HEK293 (cell line): Measurements from ENCODE around the gene GRIK4.

Experiments used
- CTCF ChIA-PET: fragments of 350-600 bp; formaldehyde crosslinking; extraction: SDS; loops from one replicate; lab custom pipeline; 2021; ENCODE audit warnings: antibody characterized with exemption; lab: Yijun Ruan, JAX
- POLR2A ChIA-PET: fragments of 300-600 bp; formaldehyde crosslinking; extraction: SDS; loops from one replicate; lab custom pipeline; 2020; ENCODE audit warnings: antibody characterized with exemption, inconsistent platforms; lab: Yijun Ruan, JAX
- H3K27ac ChIP-seq: fragments of 200-500 bp; sonication (Bioruptor generic); 2 replicates; pipeline ENCODE4 v1.5.1; 2014; ENCODE audit warnings: low read depth, low read length, control low read depth, inconsistent platforms; ENCODE audit errors: extremely low read depth
- H3K36me3 ChIP-seq, 2 experiments: fragments of 200-500 bp in 1 of 2; sonication (Bioruptor generic) in 1 of 2; 1 replicate in 1 of 2; 2 replicates in 1 of 2; pipeline ENCODE4 v1.5.1; 2014 to 2017; ENCODE audit warnings: inconsistent platforms in 2 of 2, low read length in 2 of 2; ENCODE audit not compliant: control insufficient read depth in 2 of 2, insufficient read depth in 1 of 2
- H3K4me1 ChIP-seq: fragments of 200-500 bp; sonication (Bioruptor generic); 2 replicates; pipeline ENCODE4 v1.5.1; 2014; ENCODE audit warnings: mild to moderate bottlenecking, low read length, inconsistent platforms; ENCODE audit not compliant: control insufficient read depth, insufficient read depth
- H3K4me3 ChIP-seq: 2 replicates; pipeline ENCODE4 v1.5.1; 2011; ENCODE audit warnings: low read depth, mild to moderate bottlenecking, control low read depth, low read length, moderate library complexity
- H3K9me3 ChIP-seq: fragments of 200-500 bp; sonication (Bioruptor generic); 2 replicates; pipeline ENCODE4 v1.5.1; 2014; ENCODE audit warnings: low read depth, low read length, inconsistent platforms; ENCODE audit not compliant: control insufficient read depth, insufficient read depth
- CTCF ChIP-seq: fragments of 450-650 bp; formaldehyde crosslinking; IDR thresholded peaks from 2 replicates; pipeline ENCODE4 v1.5.1; 2016; ENCODE audit warnings: missing biosample characterization, missing genetic modification characterization
- GFI1B ChIP-seq: fragments of 450-650 bp; formaldehyde crosslinking; IDR thresholded peaks from 2 replicates; pipeline ENCODE4 v1.5.1; 2016; ENCODE audit warnings: missing biosample characterization, missing genetic modification characterization
- IKZF3 ChIP-seq: fragments of 450-650 bp; IDR thresholded peaks from 2 replicates; pipeline ENCODE4 v1.5.0; 2018; ENCODE audit warnings: missing biosample characterization, mild to moderate bottlenecking, missing genetic modification characterization, moderate library complexity
- PRDM1 ChIP-seq: fragments of 450-650 bp; formaldehyde crosslinking; IDR thresholded peaks from 2 replicates; pipeline ENCODE4; 2016; ENCODE audit warnings: missing biosample characterization, missing genetic modification characterization
- TRIM28 ChIP-seq: IDR thresholded peaks from 2 replicates; pipeline ENCODE4 v1.6.1; 2011; ENCODE audit warnings: low read length, control low read depth, borderline replicate concordance
- ZNF155 ChIP-seq: fragments of 450-650 bp; formaldehyde crosslinking; IDR thresholded peaks from 2 replicates; pipeline ENCODE4 v1.5.1; 2016; ENCODE audit warnings: missing biosample characterization, missing genetic modification characterization
- ZNF174 ChIP-seq: fragments of 450-650 bp; formaldehyde crosslinking; IDR thresholded peaks from 2 replicates; pipeline ENCODE4 v1.5.0; 2017; ENCODE audit warnings: missing biosample characterization, mild to moderate bottlenecking, missing genetic modification characterization
- ZNF175 ChIP-seq: fragments of 450-650 bp; formaldehyde crosslinking; IDR thresholded peaks from 2 replicates; pipeline ENCODE4 v1.5.1; 2016; ENCODE audit warnings: missing biosample characterization, missing genetic modification characterization
- ZNF211 ChIP-seq: fragments of 450-650 bp; formaldehyde crosslinking; IDR thresholded peaks from 2 replicates; pipeline ENCODE4 v1.5.1; 2016; ENCODE audit warnings: low read depth, missing biosample characterization, missing genetic modification characterization
- ZNF324 ChIP-seq: fragments of 450-650 bp; formaldehyde crosslinking; IDR thresholded peaks from 2 replicates; pipeline ENCODE4 v1.5.1; 2016; ENCODE audit warnings: missing biosample characterization, missing genetic modification characterization
- ZNF341 ChIP-seq: fragments of 450-650 bp; formaldehyde crosslinking; IDR thresholded peaks from 2 replicates; pipeline ENCODE4; 2016; ENCODE audit warnings: low read depth, missing biosample characterization, missing genetic modification characterization
- ZNF514 ChIP-seq: fragments of 450-650 bp; formaldehyde crosslinking; IDR thresholded peaks from 2 replicates; pipeline ENCODE4 v1.5.1; 2016; ENCODE audit warnings: missing biosample characterization, missing genetic modification characterization
- ZNF701 ChIP-seq: fragments of 450-650 bp; formaldehyde crosslinking; IDR thresholded peaks from 2 replicates; pipeline ENCODE4 v1.5.1; 2016; ENCODE audit warnings: missing biosample characterization, missing genetic modification characterization
- ZNF707 ChIP-seq: fragments of 450-650 bp; formaldehyde crosslinking; IDR thresholded peaks from 2 replicates; pipeline ENCODE4 v1.5.1; 2016; ENCODE audit warnings: missing biosample characterization, missing genetic modification characterization
- ZNF768 ChIP-seq: fragments of 450-650 bp; formaldehyde crosslinking; IDR thresholded peaks from 2 replicates; pipeline ENCODE4 v1.5.1; 2018; ENCODE audit warnings: missing biosample characterization, mild to moderate bottlenecking, missing genetic modification characterization
- TF ChIP-seq, protein P1 (sequence below): fragments of 450-650 bp; formaldehyde crosslinking; IDR thresholded peaks from 2 replicates; pipeline ENCODE4 v1.5.1; 2016; ENCODE audit warnings: missing biosample characterization, missing genetic modification characterization
- TF ChIP-seq, protein P2 (sequence below): fragments of 450-650 bp; formaldehyde crosslinking; IDR thresholded peaks from 2 replicates; pipeline ENCODE4 v1.5.1; 2016; ENCODE audit warnings: missing biosample characterization, missing genetic modification characterization

The GRIK4 gene

DNA sequence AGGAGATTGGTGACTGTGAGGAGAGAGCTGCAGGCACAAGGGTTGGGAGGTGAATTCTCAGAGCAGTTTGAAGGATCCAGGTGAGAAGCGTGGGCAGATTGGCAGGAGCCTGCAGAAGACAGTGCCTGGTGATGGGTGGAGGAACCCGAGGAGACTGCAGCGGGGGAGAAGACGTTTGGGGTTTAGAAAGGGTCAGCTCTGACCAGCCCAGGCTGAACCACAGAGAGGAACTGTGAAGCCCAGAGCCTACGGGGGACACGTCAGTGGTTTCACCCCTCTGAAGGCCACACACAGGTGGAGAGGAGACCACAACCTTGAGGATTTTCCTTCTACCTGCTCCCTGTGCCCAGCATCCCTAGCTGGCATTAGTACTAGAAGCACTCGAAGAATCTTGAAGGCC is 357.5 kb downstream of the GRIK4 start (continued):
- TF ChIP-seq ZNF701 (no peak), ZNF324 (no peak), PRDM1 (tag by site-specific recombination) (no peak), TRIM28 (no peak), ZNF768 (tag by site-specific recombination) (no peak), ZNF155 (tag by site-specific recombination) (no peak), CTCF (tag by site-specific recombination) (no peak), ZNF174 (no peak), ZNF341 (tag by site-specific recombination) (no peak)

DNA sequence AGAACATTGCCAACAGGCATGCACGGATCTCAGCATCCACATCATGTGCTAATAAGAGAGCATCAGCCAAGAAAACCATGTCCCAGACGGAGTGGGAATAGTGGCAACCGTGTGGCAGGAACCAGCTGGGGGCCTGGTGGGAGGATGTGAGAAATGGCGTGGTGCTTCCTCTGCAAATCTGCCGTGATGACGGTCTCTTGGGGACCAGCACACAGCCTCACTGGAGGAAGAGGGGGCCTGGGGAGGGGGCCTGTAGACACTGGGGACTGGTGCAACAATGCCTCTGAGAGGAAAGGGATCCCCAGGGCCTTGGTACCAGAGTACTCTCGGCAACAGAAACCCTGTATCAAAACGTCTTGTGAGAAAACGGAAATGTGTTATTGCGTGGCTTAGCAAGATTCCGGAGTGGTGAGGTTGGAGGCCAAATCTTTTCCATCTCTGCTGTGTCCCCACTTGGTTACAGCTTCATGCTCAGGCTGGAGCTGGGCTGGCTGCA is 358.0 kb downstream of the GRIK4 start:
- ChIA-PET CTCF (no interaction called here), POLR2A (no interaction called here)
- no peak overlapping the region for H3K4me3 ChIP-seq
- no peaks in the 10 kb centered on the region for H3K9me3 ChIP-seq
- H3K4me1 ChIP-seq: no peaks in the 10 kb centered on the region
- no peaks in the 10 kb centered on the region for H3K36me3 ChIP-seq
- no peak for TF ChIP-seq ZNF707
- TF ChIP-seq, protein P1, sequence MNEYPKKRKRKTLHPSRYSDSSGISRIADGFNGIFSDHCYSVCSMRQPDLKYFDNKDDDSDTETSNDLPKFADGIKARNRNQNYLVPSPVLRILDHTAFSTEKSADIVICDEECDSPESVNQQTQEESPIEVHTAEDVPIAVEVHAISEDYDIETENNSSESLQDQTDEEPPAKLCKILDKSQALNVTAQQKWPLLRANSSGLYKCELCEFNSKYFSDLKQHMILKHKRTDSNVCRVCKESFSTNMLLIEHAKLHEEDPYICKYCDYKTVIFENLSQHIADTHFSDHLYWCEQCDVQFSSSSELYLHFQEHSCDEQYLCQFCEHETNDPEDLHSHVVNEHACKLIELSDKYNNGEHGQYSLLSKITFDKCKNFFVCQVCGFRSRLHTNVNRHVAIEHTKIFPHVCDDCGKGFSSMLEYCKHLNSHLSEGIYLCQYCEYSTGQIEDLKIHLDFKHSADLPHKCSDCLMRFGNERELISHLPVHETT (tag by site-specific recombination): no peak
- no peak for TF ChIP-seq ZNF514 (tag by site-specific recombination)
- TF ChIP-seq, protein P2, sequence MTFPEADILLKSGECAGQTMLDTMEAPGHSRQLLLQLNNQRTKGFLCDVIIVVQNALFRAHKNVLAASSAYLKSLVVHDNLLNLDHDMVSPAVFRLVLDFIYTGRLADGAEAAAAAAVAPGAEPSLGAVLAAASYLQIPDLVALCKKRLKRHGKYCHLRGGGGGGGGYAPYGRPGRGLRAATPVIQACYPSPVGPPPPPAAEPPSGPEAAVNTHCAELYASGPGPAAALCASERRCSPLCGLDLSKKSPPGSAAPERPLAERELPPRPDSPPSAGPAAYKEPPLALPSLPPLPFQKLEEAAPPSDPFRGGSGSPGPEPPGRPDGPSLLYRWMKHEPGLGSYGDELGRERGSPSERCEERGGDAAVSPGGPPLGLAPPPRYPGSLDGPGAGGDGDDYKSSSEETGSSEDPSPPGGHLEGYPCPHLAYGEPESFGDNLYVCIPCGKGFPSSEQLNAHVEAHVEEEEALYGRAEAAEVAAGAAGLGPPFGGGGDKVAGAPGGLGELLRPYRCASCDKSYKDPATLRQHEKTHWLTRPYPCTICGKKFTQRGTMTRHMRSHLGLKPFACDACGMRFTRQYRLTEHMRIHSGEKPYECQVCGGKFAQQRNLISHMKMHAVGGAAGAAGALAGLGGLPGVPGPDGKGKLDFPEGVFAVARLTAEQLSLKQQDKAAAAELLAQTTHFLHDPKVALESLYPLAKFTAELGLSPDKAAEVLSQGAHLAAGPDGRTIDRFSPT (tag by site-specific recombination): no peak
- TF ChIP-seq ZNF211: no peak
- no peak for TF ChIP-seq IKZF3 (tag by site-specific recombination)
- H3K27ac ChIP-seq: no peak overlapping the region

GRCh38 chr11:120871194-120871593 is 359.6 kb downstream of the GRIK4 start:
- H3K4me3 ChIP-seq: no peak overlapping the region
- H3K27ac ChIP-seq: no peak overlapping the region
- no peaks in the 10 kb centered on the region for H3K9me3 ChIP-seq
- TF ChIP-seq ZNF175 (tag by site-specific recombination) (no peak), GFI1B (tag by site-specific recombination) (no peak)
- H3K4me1 ChIP-seq: no peaks in the 10 kb centered on the region
- CTCF ChIA-PET: no interaction called here
- peaks cover 0 to 3% of the 10 kb centered on the region in 2 experiments; a peak in 1 of 3 replicates for H3K36me3 ChIP-seq
- POLR2A ChIA-PET: interaction anchor here (0.7 kb wide), 2 partner anchors 138 to 470 kb away, joined by 3 to 5 read pairs; no protein-coding TSS in a partner anchor
